Ascending aorta (tissue), 2 donors: ENCODE data around the gene RHBG. TPM values are rescaled to one million over a fixed set of nuclear protein-coding genes. Genes with fewer than 3 reads are reported as not detected.

ENCODE experiments used
- DNase-seq, 2 donors: peaks; one replicate each; pipeline ENCODE4 v3.0.0-alpha.2; 2019; ENCODE audit warnings: low spot score in 2 of 2
- H3K27ac ChIP-seq, 2 donors: fragments of 200-600 bp; sonication (generic); one replicate each; pipeline ENCODE4 v1.5.1; 2016 to 2017; ENCODE audit warnings: mild to moderate bottlenecking in 1 of 2
- H3K27me3 ChIP-seq: fragments of 200-600 bp; sonication (generic); one replicate; pipeline ENCODE4 v1.5.1; 2017
- H3K36me3 ChIP-seq, 2 donors: fragments of 200-600 bp; sonication (generic); one replicate each; pipeline ENCODE4 v1.5.1; 2016
- H3K4me1 ChIP-seq, 2 donors: fragments of 200-600 bp; sonication (generic); one replicate each; pipeline ENCODE4 v1.5.1; 2016 to 2017; ENCODE audit warnings: mild to moderate bottlenecking in 1 of 2
- H3K4me3 ChIP-seq, 2 donors: fragments of 200-600 bp; sonication (generic); one replicate each; pipeline ENCODE4 v1.5.1; 2016 to 2017; ENCODE audit warnings: mild to moderate bottlenecking in 1 of 2
- H3K9me3 ChIP-seq, 2 donors: fragments of 200-600 bp; sonication (generic); one replicate each; pipeline ENCODE4 v1.5.1; 2016
- CTCF ChIP-seq, 3 experiments: fragments of 200-600 bp in 2 of 3; fragments of 450-650 bp in 1 of 3; sonication (generic) in 2 of 3; IDR thresholded peaks; one replicate each; pipeline ENCODE4 v1.5.1; 2016 to 2019; ENCODE audit warnings: antibody characterized with exemption in 3 of 3, mild to moderate bottlenecking in 1 of 3, moderate library complexity in 1 of 3
- intact Hi-C: fragments of 100-400 bp; cut with DNase I; formaldehyde crosslinking; loops from one replicate; pipeline ENCODE4 v1.15.1; 2023
- total RNA-seq: library from RNA; depleted of rRNA; stranded (reverse); fragments of >200 nt; gene quantifications from one replicate; pipeline ENCODE4 v1.1.0, GENCODE V29; 2016

The RHBG gene
- total RNA-seq, 1 donor from 2014 or later = not detected

DNA sequence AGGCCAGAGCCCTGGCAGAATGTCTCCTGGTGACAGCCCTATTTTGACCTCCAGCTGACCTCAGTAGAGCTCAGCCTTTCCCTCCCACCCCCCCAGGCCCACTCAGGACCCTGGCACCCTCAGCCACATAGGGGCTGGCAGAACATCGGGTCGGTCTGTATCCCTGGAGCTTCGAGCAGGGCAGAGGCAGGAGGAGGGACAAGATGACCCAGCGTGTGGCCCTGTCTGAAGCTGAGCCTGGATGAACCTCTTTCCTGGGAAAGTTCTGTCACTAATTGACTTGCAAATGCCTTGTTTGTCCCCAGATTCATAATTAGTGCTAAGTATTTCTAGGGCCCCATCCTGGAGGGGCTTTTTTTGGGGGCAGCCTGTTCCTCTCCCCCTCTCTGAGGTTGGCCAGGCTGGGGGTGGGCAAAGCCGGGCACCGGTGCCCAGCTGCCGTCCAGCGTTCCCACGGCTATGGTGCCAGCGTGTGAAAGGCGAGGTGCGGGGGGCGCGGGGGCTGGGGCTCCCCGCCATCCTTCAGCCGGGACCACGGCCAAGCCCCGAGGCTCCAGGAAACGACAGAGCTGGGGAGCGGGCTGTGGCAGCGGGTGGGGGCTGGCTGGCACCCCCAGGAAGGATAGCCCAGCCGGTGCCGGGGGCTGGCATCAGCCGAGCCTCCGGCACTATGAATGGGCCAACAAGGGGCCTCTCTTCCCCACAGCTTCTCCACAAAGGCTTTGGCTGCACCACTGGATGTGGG, 31.4 kb downstream of the RHBG start:
- no peak for DNase-seq
- Histone ChIP-seq H3K4me3 (no peak overlapping the region), H3K36me3 (no peaks in the 10 kb centered on the region), H3K4me1 (no peaks in the 10 kb centered on the region), H3K27ac (no peak overlapping the region), H3K27me3 (no peaks in the 10 kb centered on the region), H3K9me3 (no peaks in the 10 kb centered on the region)
- intact Hi-C loops = no loop called here
- no peak for TF ChIP-seq CTCF (IDR thresholded peaks at IDR 0.05)

DNA sequence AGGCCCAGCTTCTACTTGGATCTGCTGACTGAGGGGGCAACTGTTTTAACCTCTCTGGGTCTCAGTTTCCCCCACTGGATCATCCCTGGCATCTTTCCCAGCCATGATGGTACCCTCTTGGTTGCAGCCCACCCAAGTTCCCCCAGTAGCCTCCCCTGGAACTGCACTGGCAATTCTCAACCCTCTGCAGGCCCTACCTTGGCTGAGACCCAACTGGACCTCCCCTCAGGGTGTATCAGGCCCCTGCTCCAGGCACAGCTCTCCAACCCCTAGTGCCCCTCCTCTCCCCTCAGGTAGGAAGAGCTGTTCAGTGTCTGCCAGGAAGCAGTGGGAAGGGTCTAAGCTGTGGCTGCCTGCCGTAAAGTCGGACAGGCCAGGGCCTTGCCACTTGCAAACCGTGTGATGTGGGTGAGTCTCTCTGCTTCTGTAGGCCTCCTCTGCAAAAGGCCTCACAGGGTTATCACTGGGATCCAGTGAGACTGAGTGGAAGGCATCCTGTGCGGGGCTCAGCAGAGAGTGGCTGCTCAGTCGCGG, 32.1 kb downstream of the RHBG start:
- intact Hi-C loops = no loop called here
- H3K27me3 ChIP-seq = no peaks in the 10 kb centered on the region
- no peaks in the 10 kb centered on the region for H3K4me1 ChIP-seq
- no peak overlapping the region for H3K27ac ChIP-seq
- no peaks in the 10 kb centered on the region for H3K36me3 ChIP-seq
- no peak overlapping the region for H3K4me3 ChIP-seq
- no peak for TF ChIP-seq CTCF (IDR thresholded peaks at IDR 0.05)
- no peaks in the 10 kb centered on the region for H3K9me3 ChIP-seq
- DNase-seq = no peak

DNA sequence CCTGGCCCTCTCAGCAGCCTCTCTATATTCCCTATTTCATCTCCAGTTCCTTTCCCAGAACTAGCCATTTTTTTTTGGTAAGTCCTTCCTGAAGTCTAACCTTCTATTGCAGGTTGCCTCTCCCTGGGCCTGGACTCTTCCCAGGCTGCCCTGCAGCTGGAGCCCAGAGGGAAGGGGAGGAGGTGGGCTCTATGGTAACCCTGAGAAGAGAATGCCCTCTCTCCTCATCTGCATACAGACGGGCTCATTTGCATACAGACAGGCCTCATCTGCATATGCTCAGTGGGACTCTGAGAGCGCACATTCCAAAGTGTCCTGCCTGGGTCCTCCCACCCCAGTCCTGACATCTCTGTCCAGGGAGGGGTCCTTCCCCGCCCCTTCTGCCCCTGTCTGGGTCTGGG, 32.7 kb downstream of the RHBG start:
- intact Hi-C loops = no loop called here
- no peak for TF ChIP-seq CTCF (IDR thresholded peaks at IDR 0.05)
- Histone ChIP-seq H3K27me3 (no peaks in the 10 kb centered on the region), H3K4me1 (no peaks in the 10 kb centered on the region), H3K4me3 (no peak overlapping the region), H3K9me3 (no peaks in the 10 kb centered on the region), H3K36me3 (no peaks in the 10 kb centered on the region), H3K27ac (no peak overlapping the region)
- no peak for DNase-seq

- no peak for DNase-seq
- H3K4me3 ChIP-seq = no peak overlapping the region
- H3K27ac ChIP-seq = no peak overlapping the region
- intact Hi-C loops = no loop called here
- no peak for TF ChIP-seq CTCF (IDR thresholded peaks at IDR 0.05)
- no peaks in the 10 kb centered on the region for H3K27me3 ChIP-seq
- H3K4me1 ChIP-seq = no peaks in the 10 kb centered on the region
- no peaks in the 10 kb centered on the region for H3K9me3 ChIP-seq
- H3K36me3 ChIP-seq = no peaks in the 10 kb centered on the region
Measured at GRCh38 chr1:156402331-156403020, 33.5 kb downstream of the RHBG start.

DNA sequence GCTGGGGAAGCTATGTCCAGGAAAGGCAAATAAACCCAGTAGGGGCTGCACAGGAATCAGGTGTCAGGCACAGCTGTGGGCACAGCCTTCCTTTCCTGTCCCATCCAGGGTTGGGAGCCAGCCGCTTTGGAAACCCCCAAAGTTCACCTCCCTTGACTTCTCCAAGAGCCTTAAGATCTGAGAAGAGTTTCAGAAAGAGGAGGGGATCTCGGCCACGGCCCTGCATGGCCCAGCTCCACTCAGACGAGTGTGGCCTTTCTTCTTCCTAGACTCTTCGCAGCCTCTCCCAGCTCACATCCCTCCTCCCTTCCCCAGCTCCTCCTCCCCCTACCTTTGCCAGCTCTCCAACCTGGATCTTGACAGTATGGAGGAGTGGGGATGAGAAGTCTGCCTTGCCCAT, 36.7 kb downstream of the RHBG start:
- TF ChIP-seq CTCF (IDR thresholded peaks at IDR 0.05) = no peak
- no peaks in the 10 kb centered on the region for H3K4me1 ChIP-seq
- H3K27ac ChIP-seq = no peak overlapping the region
- no peaks in the 10 kb centered on the region for H3K36me3 ChIP-seq
- DNase-seq = no peak
- H3K9me3 ChIP-seq = no peaks in the 10 kb centered on the region
- no peak overlapping the region for H3K4me3 ChIP-seq
- no peaks in the 10 kb centered on the region for H3K27me3 ChIP-seq
- intact Hi-C loops = no loop called here
